IPS-20b (cell line): ENCODE measurements around the gene CHAC1.
A peak's percentile ranks its signal among the peaks of the same experiment; 100 is the strongest.

ENCODE experiments used
- H3K27ac ChIP-seq: one replicate; pipeline ENCODE4 v1.5.1; 2013; ENCODE audit warnings: low read length
- H3K27me3 ChIP-seq: 2 replicates; pipeline ENCODE4 v1.6.1; 2013; ENCODE audit warnings: mild to moderate bottlenecking, low read length, inconsistent platforms; ENCODE audit not compliant: insufficient read depth
- H3K36me3 ChIP-seq: 2 replicates; pipeline ENCODE4 v1.6.1; 2013; ENCODE audit warnings: low read depth, mild to moderate bottlenecking, inconsistent platforms, low read length, moderate library complexity; ENCODE audit not compliant: insufficient read depth
- H3K4me1 ChIP-seq: 2 replicates; pipeline ENCODE4 v1.6.1; 2013; ENCODE audit warnings: mild to moderate bottlenecking, control low read depth, inconsistent platforms, low read length, moderate library complexity; ENCODE audit not compliant: insufficient read depth
- H3K4me3 ChIP-seq: 2 replicates; pipeline ENCODE4 v1.5.1; 2013; ENCODE audit warnings: mild to moderate bottlenecking, low read length, inconsistent platforms
- H3K9ac ChIP-seq: 2 replicates; pipeline ENCODE4 v1.6.1; 2013; ENCODE audit warnings: low read depth, mild to moderate bottlenecking, inconsistent platforms, low read length, moderate library complexity
- H3K9me3 ChIP-seq: 2 replicates; pipeline ENCODE4 v1.6.1; 2013; ENCODE audit warnings: mild to moderate bottlenecking, low read depth, low read length, inconsistent platforms; ENCODE audit not compliant: insufficient read depth

Gene CHAC1

DNA sequence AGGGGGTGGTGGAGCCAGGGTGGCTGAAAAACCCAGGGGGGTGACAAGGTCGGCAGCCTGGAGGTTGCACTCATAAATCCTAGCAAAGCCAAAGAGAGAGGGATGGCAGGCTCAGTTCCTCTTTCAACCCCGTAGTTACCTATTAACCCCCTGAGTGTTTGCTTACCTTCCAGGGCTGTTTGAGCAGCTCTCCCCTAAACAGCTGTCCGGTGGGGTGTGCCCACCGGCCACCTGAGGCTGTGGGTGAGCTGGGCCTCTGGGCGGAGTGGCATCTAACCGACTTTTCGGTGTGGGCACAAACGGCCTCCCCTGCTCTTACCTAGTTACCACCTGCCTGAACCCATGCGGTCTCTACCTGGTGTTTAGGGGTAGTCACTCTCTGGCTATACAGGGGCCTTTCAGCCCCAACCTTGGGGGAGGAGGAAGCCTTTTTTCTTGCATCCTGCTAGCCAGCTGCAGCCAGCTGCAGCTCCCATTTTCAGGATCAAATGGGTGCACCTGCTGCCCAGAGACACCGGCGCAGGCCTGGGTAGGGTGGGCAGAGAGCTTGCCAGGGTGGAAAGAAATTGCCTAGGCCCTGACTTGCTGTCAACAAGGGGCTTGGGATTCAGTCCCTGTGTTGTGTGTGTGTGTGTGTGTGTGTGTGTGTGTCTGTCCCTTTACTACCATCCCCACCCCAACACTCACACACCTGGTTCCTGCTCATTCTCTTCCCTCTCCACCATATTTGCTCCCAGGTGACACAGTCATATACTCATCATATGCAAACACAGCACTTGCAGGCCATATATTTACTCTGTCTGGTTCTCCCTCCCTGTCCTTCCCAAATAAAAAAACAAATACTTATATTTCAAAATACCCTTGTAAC lies 20.4 kb upstream of the CHAC1 start:
- H3K27me3 ChIP-seq, result peaks cover 90% of the 10 kb centered on the region
- H3K36me3 ChIP-seq, result no peaks in the 10 kb centered on the region
- H3K4me3 ChIP-seq, result no peak overlapping the region
- no peaks in the 10 kb centered on the region for H3K9me3 ChIP-seq
- no peak overlapping the region for H3K9ac ChIP-seq
- H3K4me1 ChIP-seq, result peaks cover 5% of the 10 kb centered on the region; the same call in 1 of the 2 replicates
- no peak overlapping the region for H3K27ac ChIP-seq

DNA sequence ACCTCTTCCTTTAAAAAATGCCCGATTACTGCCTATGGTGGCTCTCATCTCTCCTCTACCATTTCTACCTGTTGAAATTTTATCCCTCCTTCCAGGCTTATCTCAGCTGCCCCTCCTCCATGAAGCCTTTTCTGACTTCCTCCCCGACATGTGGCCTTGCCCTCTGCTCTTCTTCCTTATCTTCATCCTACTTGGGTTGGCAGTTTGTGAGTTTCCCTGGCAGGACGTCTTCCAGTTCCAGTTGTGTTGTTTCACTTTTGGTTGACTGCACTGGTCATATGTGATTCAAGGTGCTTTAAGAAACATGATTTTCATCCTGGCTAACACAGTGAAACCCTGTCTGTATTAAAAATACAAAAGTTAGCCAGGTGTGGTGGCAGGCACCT lies 19.8 kb upstream of the CHAC1 start:
- H3K27me3 ChIP-seq, result peaks cover 84% of the 10 kb centered on the region
- no peaks in the 10 kb centered on the region for H3K36me3 ChIP-seq
- no peaks in the 10 kb centered on the region for H3K9me3 ChIP-seq
- no peak overlapping the region for H3K27ac ChIP-seq
- no peak overlapping the region for H3K9ac ChIP-seq
- H3K4me1 ChIP-seq, result peaks cover 5% of the 10 kb centered on the region; the same call in 1 of the 2 replicates
- H3K4me3 ChIP-seq, result no peak overlapping the region

DNA sequence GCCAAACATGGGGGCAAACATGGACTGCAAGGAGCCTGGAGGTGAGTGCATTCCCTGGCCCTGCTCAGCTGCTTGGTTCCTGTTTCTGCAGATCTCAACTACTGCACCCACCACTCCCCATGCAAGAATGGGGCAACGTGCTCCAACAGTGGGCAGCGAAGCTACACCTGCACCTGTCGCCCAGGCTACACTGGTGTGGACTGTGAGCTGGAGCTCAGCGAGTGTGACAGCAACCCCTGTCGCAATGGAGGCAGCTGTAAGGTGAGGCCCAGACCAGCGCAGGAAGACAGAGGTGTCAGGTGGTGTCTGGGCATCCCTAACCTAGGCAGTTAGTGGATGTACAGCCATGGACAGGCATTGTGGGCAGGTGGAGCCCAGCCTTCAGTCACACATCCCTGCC lies 18.8 kb upstream of the CHAC1 start:
- Histone ChIP-seq H3K27ac (no peak overlapping the region), H3K27me3 (peaks cover 78% of the 10 kb centered on the region), H3K36me3 (no peaks in the 10 kb centered on the region), H3K9ac (no peak overlapping the region), H3K9me3 (no peaks in the 10 kb centered on the region), H3K4me1 (peaks cover 5% of the 10 kb centered on the region; the same call in 1 of the 2 replicates), H3K4me3 (no peak overlapping the region)

DNA sequence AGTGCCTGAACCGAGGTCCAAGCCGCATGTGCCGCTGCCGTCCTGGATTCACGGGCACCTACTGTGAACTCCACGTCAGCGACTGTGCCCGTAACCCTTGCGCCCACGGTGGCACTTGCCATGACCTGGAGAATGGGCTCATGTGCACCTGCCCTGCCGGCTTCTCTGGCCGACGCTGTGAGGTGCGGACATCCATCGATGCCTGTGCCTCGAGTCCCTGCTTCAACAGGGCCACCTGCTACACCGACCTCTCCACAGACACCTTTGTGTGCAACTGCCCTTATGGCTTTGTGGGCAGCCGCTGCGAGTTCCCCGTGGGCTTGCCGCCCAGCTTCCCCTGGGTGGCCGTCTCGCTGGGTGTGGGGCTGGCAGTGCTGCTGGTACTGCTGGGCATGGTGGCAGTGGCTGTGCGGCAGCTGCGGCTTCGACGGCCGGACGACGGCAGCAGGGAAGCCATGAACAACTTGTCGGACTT lies 17.0 kb upstream of the CHAC1 start:
- H3K9me3 ChIP-seq, result no peaks in the 10 kb centered on the region
- H3K36me3 ChIP-seq, result no peaks in the 10 kb centered on the region
- H3K4me3 ChIP-seq, result no peak overlapping the region
- peaks cover 5% of the 10 kb centered on the region; the same call in 1 of the 2 replicates for H3K4me1 ChIP-seq
- no peak overlapping the region for H3K27ac ChIP-seq
- H3K27me3 ChIP-seq, result peaks cover 77% of the 10 kb centered on the region
- no peak overlapping the region for H3K9ac ChIP-seq

DNA sequence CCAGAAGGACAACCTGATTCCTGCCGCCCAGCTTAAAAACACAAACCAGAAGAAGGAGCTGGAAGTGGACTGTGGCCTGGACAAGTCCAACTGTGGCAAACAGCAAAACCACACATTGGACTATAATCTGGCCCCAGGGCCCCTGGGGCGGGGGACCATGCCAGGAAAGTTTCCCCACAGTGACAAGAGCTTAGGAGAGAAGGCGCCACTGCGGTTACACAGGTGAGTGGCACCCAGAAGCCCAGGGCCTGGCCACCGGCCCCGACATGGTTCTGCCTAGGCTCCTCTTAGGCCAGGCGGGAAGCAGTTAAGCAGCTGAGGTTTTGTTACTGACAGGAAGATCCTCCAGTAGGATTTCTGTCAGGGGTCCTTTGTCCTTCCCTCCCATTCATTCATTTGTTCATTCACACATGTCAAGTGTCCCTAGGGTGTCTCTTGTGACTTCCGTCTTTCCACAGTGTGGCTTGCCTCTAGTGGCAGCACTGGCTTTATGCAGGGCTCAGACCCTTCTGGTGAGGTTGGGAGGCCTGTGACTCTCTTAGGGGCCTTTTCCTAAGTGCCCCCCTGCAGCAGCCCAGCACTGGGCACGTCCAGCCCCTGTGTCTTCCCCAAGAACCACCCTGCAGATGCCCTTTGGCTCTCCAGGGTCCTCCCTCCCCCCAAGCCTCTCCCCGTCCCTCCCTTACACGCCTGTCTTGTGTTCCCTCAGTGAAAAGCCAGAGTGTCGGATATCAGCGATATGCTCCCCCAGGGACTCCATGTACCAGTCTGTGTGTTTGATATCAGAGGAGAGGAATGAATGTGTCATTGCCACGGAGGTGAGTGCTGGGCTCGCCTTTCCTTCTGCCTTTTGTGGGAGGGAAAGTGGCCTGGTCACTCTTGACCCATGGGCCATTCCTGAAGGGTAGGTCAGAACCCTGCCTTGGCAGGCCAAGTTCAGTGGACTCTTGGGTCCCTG lies 16.3 kb upstream of the CHAC1 start:
- Histone ChIP-seq H3K36me3 (no peaks in the 10 kb centered on the region), H3K27ac (no peak overlapping the region), H3K9me3 (no peaks in the 10 kb centered on the region), H3K4me3 (no peak overlapping the region), H3K4me1 (peaks cover 5% of the 10 kb centered on the region; the same call in 1 of the 2 replicates), H3K27me3 (peaks cover 72% of the 10 kb centered on the region), H3K9ac (no peak overlapping the region)

DNA sequence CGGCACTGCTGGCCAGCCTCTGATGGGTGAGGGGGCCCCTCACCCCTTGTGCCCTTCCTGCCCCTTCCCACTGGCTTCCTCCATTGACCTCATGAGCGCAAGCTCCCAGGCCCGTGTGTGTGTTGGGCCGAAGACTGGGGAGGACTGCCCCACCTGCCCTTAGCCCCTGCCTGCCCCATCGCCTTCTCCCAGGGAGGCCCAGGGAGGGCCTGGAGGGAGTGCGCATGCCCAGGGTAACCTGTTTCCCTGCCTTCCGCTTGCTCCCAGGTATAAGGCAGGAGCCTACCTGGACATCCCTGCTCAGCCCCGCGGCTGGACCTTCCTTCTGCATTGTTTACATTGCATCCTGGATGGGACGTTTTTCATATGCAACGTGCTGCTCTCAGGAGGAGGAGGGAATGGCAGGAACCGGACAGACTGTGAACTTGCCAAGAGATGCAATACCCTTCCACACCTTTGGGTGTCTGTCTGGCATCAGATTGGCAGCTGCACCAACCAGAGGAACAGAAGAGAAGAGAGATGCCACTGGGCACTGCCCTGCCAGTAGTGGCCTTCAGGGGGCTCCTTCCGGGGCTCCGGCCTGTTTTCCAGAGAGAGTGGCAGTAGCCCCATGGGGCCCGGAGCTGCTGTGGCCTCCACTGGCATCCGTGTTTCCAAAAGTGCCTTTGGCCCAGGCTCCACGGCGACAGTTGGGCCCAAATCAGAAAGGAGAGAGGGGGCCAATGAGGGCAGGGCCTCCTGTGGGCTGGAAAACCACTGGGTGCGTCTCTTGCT lies 15.3 kb upstream of the CHAC1 start:
- H3K9ac ChIP-seq, result no peak overlapping the region

DNA sequence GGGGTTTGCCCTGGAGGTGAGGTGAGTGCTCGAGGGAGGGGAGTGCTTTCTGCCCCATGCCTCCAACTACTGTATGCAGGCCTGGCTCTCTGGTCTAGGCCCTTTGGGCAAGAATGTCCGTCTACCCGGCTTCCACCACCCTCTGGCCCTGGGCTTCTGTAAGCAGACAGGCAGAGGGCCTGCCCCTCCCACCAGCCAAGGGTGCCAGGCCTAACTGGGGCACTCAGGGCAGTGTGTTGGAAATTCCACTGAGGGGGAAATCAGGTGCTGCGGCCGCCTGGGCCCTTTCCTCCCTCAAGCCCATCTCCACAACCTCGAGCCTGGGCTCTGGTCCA lies 14.8 kb upstream of the CHAC1 start:
- no peak overlapping the region for H3K9ac ChIP-seq
- H3K27me3 ChIP-seq, result peaks cover 71% of the 10 kb centered on the region
- no peaks in the 10 kb centered on the region for H3K9me3 ChIP-seq
- H3K27ac ChIP-seq, result no peak overlapping the region
- peaks cover 10% of the 10 kb centered on the region; the same call in 1 of the 2 replicates for H3K4me1 ChIP-seq
- H3K4me3 ChIP-seq, result no peak overlapping the region
- H3K36me3 ChIP-seq, result no peaks in the 10 kb centered on the region

More for the DNA sequence above, 15.3 kb upstream of the CHAC1 start:
- Histone ChIP-seq H3K4me1 (peaks cover 10% of the 10 kb centered on the region; the same call in 1 of the 2 replicates), H3K27me3 (peaks cover 71% of the 10 kb centered on the region), H3K9me3 (no peaks in the 10 kb centered on the region), H3K27ac (no peak overlapping the region), H3K4me3 (no peak overlapping the region), H3K36me3 (no peaks in the 10 kb centered on the region)

DNA sequence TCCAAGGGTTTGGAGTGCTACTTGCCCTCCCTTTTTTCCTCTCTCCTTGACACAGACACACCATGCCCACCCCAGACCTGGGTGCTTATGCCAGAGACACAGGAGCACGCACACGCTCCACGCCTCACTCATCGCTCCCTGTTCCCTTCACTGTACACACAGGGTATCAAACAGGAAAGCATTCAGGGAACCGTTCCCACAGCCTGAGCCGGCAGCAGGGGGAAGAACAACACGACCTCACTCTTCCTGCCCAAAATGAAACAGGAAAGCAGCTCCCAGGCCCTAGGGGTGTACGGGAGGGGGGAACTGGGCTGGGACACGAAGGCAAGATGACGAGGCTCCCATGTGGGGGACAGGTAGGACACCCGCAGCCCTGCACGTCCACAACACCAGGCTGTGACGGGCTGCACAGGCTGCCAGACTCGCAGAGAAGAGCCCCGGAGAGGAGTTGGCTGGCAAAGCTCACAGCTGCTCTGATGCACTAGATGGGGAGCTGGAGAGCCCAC lies 12.9 kb upstream of the CHAC1 start:
- Histone ChIP-seq H3K9ac (no peak overlapping the region), H3K9me3 (no peaks in the 10 kb centered on the region), H3K27ac (no peak overlapping the region), H3K36me3 (no peaks in the 10 kb centered on the region), H3K4me1 (peaks cover 10% of the 10 kb centered on the region; the same call in 1 of the 2 replicates), H3K27me3 (peaks cover 72% of the 10 kb centered on the region), H3K4me3 (no peak overlapping the region)

DNA sequence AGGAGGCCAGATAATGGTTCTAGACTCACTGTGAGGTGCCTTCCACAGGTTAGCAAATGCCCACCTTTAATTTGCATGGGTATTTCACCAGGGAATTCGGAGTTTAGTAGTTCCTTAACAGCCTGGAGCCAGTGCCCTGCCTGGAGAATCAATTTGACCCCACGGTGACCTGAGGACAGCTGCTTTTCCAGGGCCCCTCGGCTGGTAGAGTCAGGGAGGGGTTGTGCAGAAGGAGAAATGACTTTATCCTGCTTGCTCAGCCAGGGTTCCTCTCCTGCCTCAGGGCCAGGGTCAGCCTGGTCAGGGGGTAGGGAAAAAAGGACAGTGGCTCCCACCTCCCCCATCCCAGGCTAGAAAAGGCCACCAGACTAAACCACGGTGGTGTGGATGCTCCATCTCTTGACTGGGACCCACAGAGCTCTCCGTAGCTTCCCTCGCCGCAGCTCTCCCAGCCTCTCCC lies 12.2 kb upstream of the CHAC1 start:
- H3K27me3 ChIP-seq, result peaks cover 72% of the 10 kb centered on the region
- peak overlapping the region; percentile 83 for H3K9ac ChIP-seq
- peak overlapping the region; percentile 66 for H3K4me3 ChIP-seq
- no peaks in the 10 kb centered on the region for H3K36me3 ChIP-seq
- H3K4me1 ChIP-seq, result peaks cover 10% of the 10 kb centered on the region; the same call in 1 of the 2 replicates
- H3K9me3 ChIP-seq, result no peaks in the 10 kb centered on the region
- H3K27ac ChIP-seq, result peak overlapping the region; percentile 25

DNA sequence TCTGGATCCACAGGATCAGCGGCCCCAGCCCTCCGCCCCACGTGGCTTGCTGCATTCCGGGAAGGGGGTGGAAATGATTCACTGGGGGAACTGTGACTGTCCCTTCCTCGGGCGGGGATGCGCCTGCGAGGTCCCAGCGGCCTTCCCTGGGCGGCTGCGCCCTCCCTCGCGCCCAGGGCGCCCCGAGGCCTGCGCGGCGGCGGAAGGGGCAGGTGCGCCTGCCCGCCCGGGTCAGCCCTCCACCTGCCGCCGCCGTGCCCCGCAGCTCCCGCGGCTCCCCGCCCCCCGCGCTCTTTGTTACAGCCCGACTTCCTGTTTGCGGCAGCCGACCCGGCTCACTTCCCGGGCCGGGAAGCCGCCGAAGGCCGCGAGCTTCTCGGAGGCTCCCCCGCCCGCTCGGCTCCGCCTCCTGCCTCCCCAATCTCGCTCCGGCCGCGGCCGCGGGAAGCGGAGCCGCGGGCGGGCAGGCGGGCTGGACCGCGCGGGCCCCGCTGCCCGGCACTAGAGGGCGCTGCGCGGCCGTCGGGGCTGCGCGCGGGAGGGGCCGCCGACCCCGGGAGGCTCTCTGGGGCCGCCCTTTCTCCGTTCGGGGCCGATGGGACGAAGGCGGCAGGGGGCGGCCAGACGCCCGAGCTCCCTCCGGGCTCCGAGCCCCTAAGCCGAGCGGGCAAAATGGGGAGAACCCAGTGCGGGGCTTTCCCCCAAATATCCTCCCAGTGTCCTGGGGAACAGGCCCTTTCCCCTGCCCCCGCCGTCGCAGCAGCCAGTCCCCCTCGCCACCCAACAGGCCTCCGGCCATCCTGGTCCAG lies 11.5 kb upstream of the CHAC1 start:
- Histone ChIP-seq H3K4me3 (peak overlapping the region; percentile 75), H3K4me1 (peaks cover 10% of the 10 kb centered on the region; the same call in 1 of the 2 replicates), H3K36me3 (no peaks in the 10 kb centered on the region), H3K27me3 (peaks cover 68% of the 10 kb centered on the region), H3K27ac (peak overlapping the region; percentile 25), H3K9ac (peak overlapping the region; percentile 83), H3K9me3 (no peaks in the 10 kb centered on the region)
